KOPT-K1 (cell line): ENCODE data around the gene RBCK1.

ENCODE experiments used
- H3K27ac ChIP-seq: fragments of 200-600 bp; sonication (generic); 2 replicates; pipeline ENCODE4 v1.5.1; 2016; ENCODE audit warnings: antibody characterized with exemption, mild to moderate bottlenecking, low read depth, low read length; ENCODE audit not compliant: poor library complexity, severe bottlenecking
- H3K36me3 ChIP-seq: fragments of 200-600 bp; sonication (generic); 2 replicates; pipeline ENCODE4 v1.5.1; 2017; ENCODE audit warnings: antibody characterized with exemption, mild to moderate bottlenecking, low read length, moderate library complexity; ENCODE audit not compliant: insufficient read depth
- H3K9me3 ChIP-seq: fragments of 200-600 bp; sonication (generic); 2 replicates; pipeline ENCODE4 v1.5.1; 2017; ENCODE audit warnings: antibody characterized with exemption, low read length, mild to moderate bottlenecking; ENCODE audit not compliant: insufficient read depth, poor library complexity, severe bottlenecking

Gene RBCK1

GRCh38 chr20:416950-417800 lies 9.1 kb downstream of the RBCK1 start:
- Histone ChIP-seq H3K9me3 (no peaks in the 10 kb centered on the region), H3K36me3 (peaks cover 94% of the 10 kb centered on the region), H3K27ac (no peak overlapping the region)

GRCh38 chr20:417801-418342 lies 9.8 kb downstream of the RBCK1 start:
- Histone ChIP-seq H3K36me3 (peaks cover 94% of the 10 kb centered on the region), H3K9me3 (no peaks in the 10 kb centered on the region), H3K27ac (no peak overlapping the region)

- Histone ChIP-seq H3K9me3 (no peaks in the 10 kb centered on the region), H3K36me3 (peaks cover 94% of the 10 kb centered on the region), H3K27ac (no peak overlapping the region)
Observed at GRCh38 chr20:418858-419365, 10.8 kb downstream of the RBCK1 start.

GRCh38 chr20:419556-420165 lies 11.6 kb downstream of the RBCK1 start:
- no peaks in the 10 kb centered on the region for H3K9me3 ChIP-seq
- H3K36me3 ChIP-seq, result peaks cover 95% of the 10 kb centered on the region
- H3K27ac ChIP-seq, result no peak overlapping the region

GRCh38 chr20:420166-420620 lies 12.1 kb downstream of the RBCK1 start:
- H3K36me3 ChIP-seq, result peaks cover 97% of the 10 kb centered on the region
- no peak overlapping the region for H3K27ac ChIP-seq
- no peaks in the 10 kb centered on the region for H3K9me3 ChIP-seq

GRCh38 chr20:420721-421574 lies 12.8 kb downstream of the RBCK1 start:
- Histone ChIP-seq H3K9me3 (no peaks in the 10 kb centered on the region), H3K36me3 (peaks cover 97% of the 10 kb centered on the region), H3K27ac (no peak overlapping the region)

- H3K36me3 ChIP-seq, result peaks cover 97% of the 10 kb centered on the region
- no peaks in the 10 kb centered on the region for H3K9me3 ChIP-seq
- H3K27ac ChIP-seq, result no peak overlapping the region
Observed at GRCh38 chr20:421685-422250, 13.7 kb downstream of the RBCK1 start.

- peaks cover 100% of the 10 kb centered on the region for H3K36me3 ChIP-seq
- H3K27ac ChIP-seq, result no peak overlapping the region
- H3K9me3 ChIP-seq, result no peaks in the 10 kb centered on the region
Observed at GRCh38 chr20:426566-426965, 18.5 kb downstream of the RBCK1 start.

GRCh38 chr20:427401-427800 lies 19.3 kb downstream of the RBCK1 start:
- Histone ChIP-seq H3K27ac (no peak overlapping the region), H3K9me3 (no peaks in the 10 kb centered on the region), H3K36me3 (peaks cover 100% of the 10 kb centered on the region)

GRCh38 chr20:427849-428657 lies 20.0 kb downstream of the RBCK1 start:
- H3K27ac ChIP-seq, result no peak overlapping the region
- no peaks in the 10 kb centered on the region for H3K9me3 ChIP-seq
- H3K36me3 ChIP-seq, result peaks cover 100% of the 10 kb centered on the region

GRCh38 chr20:428658-429200 lies 20.6 kb downstream of the RBCK1 start:
- Histone ChIP-seq H3K9me3 (no peaks in the 10 kb centered on the region), H3K36me3 (peaks cover 100% of the 10 kb centered on the region), H3K27ac (no peak overlapping the region)

GRCh38 chr20:430091-430999 lies 22.2 kb downstream of the RBCK1 start:
- Histone ChIP-seq H3K36me3 (peaks cover 97% of the 10 kb centered on the region), H3K27ac (no peak overlapping the region), H3K9me3 (no peaks in the 10 kb centered on the region)
